Mammary epithelial cell (primary cell): ENCODE data around the gene BUD31.

Source experiments
- CTCF ChIP-seq, 2 donors: IDR thresholded peaks in 1 of 2; conservative IDR thresholded peaks in 1 of 2; 2 replicates each; pipeline ENCODE4 v1.5.1; 2011 to 2012; ENCODE audit warnings: inconsistent platforms in 2 of 2, low read length in 2 of 2, mild to moderate bottlenecking in 2 of 2, control low read depth in 1 of 2, low read depth in 1 of 2; ENCODE audit not compliant: insufficient read depth in 1 of 2; ENCODE audit errors: extremely low read depth in 1 of 2
- EZH2 ChIP-seq: IDR thresholded peaks from 2 replicates; pipeline ENCODE4 v1.6.1; 2012; ENCODE audit warnings: low read length, inconsistent platforms, borderline replicate concordance

- TF ChIP-seq CTCF (conservative IDR thresholded peaks at IDR 0.05 in 1 of 2, IDR thresholded peaks at IDR 0.05 in 1 of 2; ENCODE audit: extremely low read depth in 1 of 2, insufficient read depth in 1 of 2, low read depth in 1 of 2, low read length in 2 of 2) (no peak), EZH2 (no peak)
Observed at GRCh38 chr7:99449326-99449725, 40.6 kb downstream of the BUD31 start.
